Stimulated activated CD8-positive, alpha-beta memory T cell treated with anti-CD3 and anti-CD28 coated beads, Interleukin-7, amount 100 ng/mL, for 48 hours (primary cell): ENCODE data around the gene CTNNA2.
A peak's percentile ranks its signal among the peaks of the same experiment; 100 is the strongest.

Experiments
- DNase-seq, 2 donors: peaks; one replicate each; pipeline ENCODE4 v3.0.0-alpha.2; 2020; ENCODE audit warnings: low read depth in 1 of 2; ENCODE audit errors: extremely low read depth in 1 of 2

Gene CTNNA2

GRCh38 chr2:79846878-79847277 lies 334.0 kb downstream of the CTNNA2 start:
- DNase-seq, result no peak

- no peak for DNase-seq
Observed at GRCh38 chr2:79849241-79849640, 336.4 kb downstream of the CTNNA2 start.

GRCh38 chr2:79849949-79850348 lies 337.1 kb downstream of the CTNNA2 start:
- DNase-seq, result no peak

GRCh38 chr2:79850912-79851311 lies 338.1 kb downstream of the CTNNA2 start:
- DNase-seq, result no peak

GRCh38 chr2:79855264-79856006 lies 342.6 kb downstream of the CTNNA2 start:
- DNase-seq, result no peak

- DNase-seq, result no peak
Observed at GRCh38 chr2:79857888-79858287, 345.0 kb downstream of the CTNNA2 start.

GRCh38 chr2:79860228-79861058 lies 347.6 kb downstream of the CTNNA2 start:
- no peak for DNase-seq

- no peak for DNase-seq
Observed at GRCh38 chr2:79861059-79861374, 348.2 kb downstream of the CTNNA2 start.

- no peak for DNase-seq
Observed at GRCh38 chr2:79862756-79863155, 349.9 kb downstream of the CTNNA2 start.

GRCh38 chr2:79872656-79873055 lies 359.8 kb downstream of the CTNNA2 start:
- no peak for DNase-seq

GRCh38 chr2:79874015-79874414 lies 361.2 kb downstream of the CTNNA2 start:
- DNase-seq, result no peak

- DNase-seq, result no peak
Observed at GRCh38 chr2:79876430-79876829, 363.6 kb downstream of the CTNNA2 start.

- DNase-seq, result no peak
Observed at GRCh38 chr2:79882548-79882947, 369.7 kb downstream of the CTNNA2 start.

- peak in 1 of 2 donors; percentile 3 for DNase-seq
Observed at GRCh38 chr2:79887747-79888374, 375.0 kb downstream of the CTNNA2 start.

- DNase-seq, result no peak
Observed at GRCh38 chr2:79892123-79892522, 379.3 kb downstream of the CTNNA2 start.

- no peak for DNase-seq
Observed at GRCh38 chr2:79899196-79899595, 386.3 kb downstream of the CTNNA2 start.

- DNase-seq, result no peak
Observed at GRCh38 chr2:79901161-79901560, 388.3 kb downstream of the CTNNA2 start.

GRCh38 chr2:79903222-79904000 lies 390.6 kb downstream of the CTNNA2 start:
- DNase-seq, result no peak

GRCh38 chr2:79906139-79906890 lies 393.5 kb downstream of the CTNNA2 start:
- DNase-seq, result no peak

- DNase-seq, result no peak
Observed at GRCh38 chr2:79909521-79909920, 396.7 kb downstream of the CTNNA2 start.
